CD4-positive, CD25-positive, alpha-beta regulatory T cell (primary cell): ENCODE measurements around the gene EOLA1. TPM values are rescaled to one million over a fixed set of nuclear protein-coding genes. Genes with fewer than 3 reads are reported as not detected.
"Not testable (repeated sequence)": the region's sequence is repeated elsewhere in the genome, so short reads cannot be mapped to it uniquely, and the experiment has no call there.

Experiments
- ATAC-seq, 2 donors: fragments of 150-1000 bp; cut with Tn5 transposase; one replicate each; pipeline ENCODE4 v1.10.0; 2021; ENCODE audit warnings: low read depth in 2 of 2, moderate number of reproducible peaks in 2 of 2, moderate library complexity in 1 of 2
- DNase-seq, 3 donors: peaks; one replicate each; pipeline versions ENCODE4 v3.0.0 to v3.0.0-alpha.2; 2012 to 2022; ENCODE audit warnings: mixed read lengths in 1 of 3
- H3K27ac ChIP-seq: one replicate; pipeline ENCODE4 v1.7.0; 2013; ENCODE audit warnings: mild to moderate bottlenecking, low read length; ENCODE audit not compliant: insufficient read depth, poor library complexity, severe bottlenecking
- H3K27me3 ChIP-seq: one replicate; pipeline ENCODE4 v1.7.0; 2013; ENCODE audit warnings: low read length; ENCODE audit not compliant: control insufficient read depth, insufficient read depth
- H3K36me3 ChIP-seq: one replicate; pipeline ENCODE4 v1.7.0; 2013; ENCODE audit warnings: mild to moderate bottlenecking, low read length, moderate library complexity; ENCODE audit not compliant: control insufficient read depth, insufficient read depth
- H3K4me1 ChIP-seq: 2 replicates; pipeline ENCODE4 v1.7.0; 2013; ENCODE audit warnings: mild to moderate bottlenecking, low read length; ENCODE audit not compliant: insufficient read depth, control insufficient read depth, poor library complexity, severe bottlenecking
- H3K4me3 ChIP-seq: one replicate; pipeline ENCODE4 v1.7.0; 2013; ENCODE audit warnings: low read depth, mild to moderate bottlenecking, low read length, moderate library complexity
- H3K9me3 ChIP-seq, 2 experiments: 1 replicate in 1 of 2; 2 replicates in 1 of 2; pipeline ENCODE4 v1.7.0; 2013; ENCODE audit warnings: low read length in 2 of 2, mild to moderate bottlenecking in 1 of 2, moderate library complexity in 1 of 2; ENCODE audit not compliant: control insufficient read depth in 2 of 2
- H3K27ac Mint-ChIP-seq, 3 donors: one replicate each; pipeline ENCODE4 v1.8.0; 2020 to 2022; ENCODE audit warnings: mild to moderate bottlenecking in 3 of 3, mixed read lengths in 3 of 3, moderate library complexity in 2 of 3
- H3K27me3 Mint-ChIP-seq: one replicate; pipeline ENCODE4 v1.8.0; 2022; ENCODE audit warnings: mild to moderate bottlenecking, mixed read lengths
- H3K36me3 Mint-ChIP-seq: one replicate; pipeline ENCODE4 v1.8.0; 2020; ENCODE audit warnings: mixed read lengths
- H3K4me1 Mint-ChIP-seq, 4 donors: one replicate each; pipeline ENCODE4 v1.8.0; 2020 to 2022; ENCODE audit warnings: mixed read lengths in 4 of 4, mild to moderate bottlenecking in 1 of 4
- H3K4me3 Mint-ChIP-seq, 4 donors: one replicate each; pipeline ENCODE4 v1.8.0; 2020 to 2022; ENCODE audit warnings: mild to moderate bottlenecking in 4 of 4, mixed read lengths in 4 of 4, moderate library complexity in 3 of 4
- H3K9me3 Mint-ChIP-seq, 7 donors: one replicate each; pipeline ENCODE4 v1.8.0; 2020 to 2022; ENCODE audit warnings: mixed read lengths in 7 of 7, mild to moderate bottlenecking in 3 of 7, moderate library complexity in 2 of 7
- polyA plus RNA-seq, 4 donors: library from polyadenylated mRNA; unstranded; fragments of 300-500 nt; fragmentation: Illumina TruSeq; gene quantifications; one replicate each; pipeline ENCODE4 v1.2.3, GENCODE V29; 2021
- total RNA-seq: library from RNA; stranded (reverse); gene quantifications from one replicate; pipeline ENCODE4 v1.2.3, GENCODE V29; 2022

Gene EOLA1
- total and polyA plus RNA-seq, 5 donors from 2014 or later: 25.6 to 81.3 (median 35.7) TPM

DNA sequence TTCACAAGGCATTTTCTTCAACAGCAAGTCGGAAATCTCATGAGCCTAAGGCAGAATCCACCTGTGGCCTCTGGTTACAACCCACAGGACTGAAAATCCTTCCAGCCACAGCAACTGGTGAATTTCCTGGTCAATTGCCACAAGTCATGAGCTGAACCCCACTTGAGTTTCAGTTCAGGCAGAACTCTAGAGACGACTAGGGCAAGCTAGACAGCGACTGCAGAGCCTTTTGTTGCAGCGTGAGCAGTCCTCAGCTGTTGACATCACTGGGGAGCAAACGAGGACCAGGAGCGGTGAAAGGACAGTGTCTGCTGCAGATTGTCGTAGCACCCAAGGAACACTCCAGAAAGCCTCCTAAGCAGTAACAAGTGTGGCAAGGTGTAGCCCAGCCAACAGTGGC is 55.1 kb downstream of the EOLA1 start:
- not testable (repeated sequence) for H3K27me3 Mint-ChIP-seq, H3K9me3 ChIP-seq, DNase-seq, H3K36me3 ChIP-seq, H3K27me3 ChIP-seq, H3K27ac Mint-ChIP-seq, H3K9me3 Mint-ChIP-seq, H3K4me3 ChIP-seq, ATAC-seq, H3K36me3 Mint-ChIP-seq, H3K4me1 ChIP-seq, H3K4me3 Mint-ChIP-seq, H3K27ac ChIP-seq, H3K4me1 Mint-ChIP-seq

Other genes starting within 250 kb of the EOLA1 start
- gene IDS, start 35.7 kb upstream of the EOLA1 start, total RNA-seq: 287 TPM
- 100 to 1,000 TPM; 116 to 147 (median 130) TPM for gene IDS, start 35.7 kb upstream of the EOLA1 start, polyA plus RNA-seq
- not detected for gene HSFX3, start 8.9 kb downstream of the EOLA1 start, total RNA-seq
- not detected for gene HSFX3, start 8.9 kb downstream of the EOLA1 start, polyA plus RNA-seq
- not detected for gene MAGEA9B, start 46.4 kb downstream of the EOLA1 start, total RNA-seq
- not detected for gene MAGEA9B, start 46.4 kb downstream of the EOLA1 start, polyA plus RNA-seq
- gene HSFX2, start 54.3 kb downstream of the EOLA1 start, total RNA-seq: not detected
- gene HSFX2, start 54.3 kb downstream of the EOLA1 start, polyA plus RNA-seq: not detected
- 19.5 TPM for gene TMEM185A, start 90.8 kb downstream of the EOLA1 start, total RNA-seq
- 10 to 100 TPM; 16.2 to 21.9 (median 19.9) TPM for gene TMEM185A, start 90.8 kb downstream of the EOLA1 start, polyA plus RNA-seq
- gene MAGEA11, start 171.0 kb downstream of the EOLA1 start, total RNA-seq: not detected
- gene MAGEA11, start 171.0 kb downstream of the EOLA1 start, polyA plus RNA-seq: not detected
- gene HSFX1, start 233.1 kb downstream of the EOLA1 start, total RNA-seq: 0.32 TPM
- gene HSFX1, start 233.1 kb downstream of the EOLA1 start, polyA plus RNA-seq: under 1 TPM in 2 of 4 donors, not detected in 2; 0.08 TPM
- gene MAGEA9, start 240.9 kb downstream of the EOLA1 start, total RNA-seq: not detected
- gene MAGEA9, start 240.9 kb downstream of the EOLA1 start, polyA plus RNA-seq: not detected